Stomach (tissue), 9 donors: ENCODE data around the gene RASSF5. TPM values are rescaled to one million over a fixed set of nuclear protein-coding genes. Genes with fewer than 3 reads are reported as not detected.

Experiments
- DNase-seq, 2 donors: peaks; one replicate each; pipeline versions ENCODE4 v3.0.0 to v3.0.0-alpha.2; 2013 to 2019
- H3K27ac ChIP-seq, 5 donors: fragments of 200-600 bp in 4 of 5; sonication (generic) in 4 of 5; one replicate each; pipeline ENCODE4 v1.5.1; 2013 to 2019; ENCODE audit warnings: mild to moderate bottlenecking in 1 of 5, moderate library complexity in 1 of 5
- H3K27me3 ChIP-seq, 3 donors: fragments of 200-600 bp; sonication (generic); one replicate each; pipeline ENCODE4 v1.5.1; 2017 to 2019; ENCODE audit warnings: mixed run types in 1 of 3
- H3K36me3 ChIP-seq, 4 donors: fragments of 200-600 bp; sonication (generic); 1 replicate in 3 of 4; 2 replicates in 1 of 4; pipeline ENCODE4 v1.5.1; 2016 to 2019
- H3K4me1 ChIP-seq, 4 donors: fragments of 200-600 bp; sonication (generic); one replicate each; pipeline ENCODE4 v1.5.1; 2016 to 2019
- H3K4me3 ChIP-seq, 4 donors: fragments of 200-600 bp; sonication (generic) in 3 of 4; one replicate each; pipeline ENCODE4 v1.5.1; 2016 to 2019; ENCODE audit warnings: mild to moderate bottlenecking in 1 of 4
- H3K9me3 ChIP-seq, 4 donors: fragments of 200-600 bp; sonication (generic); one replicate each; pipeline ENCODE4 v1.5.1; 2016 to 2019
- CTCF ChIP-seq, 7 experiments: fragments of 450-650 bp in 4 of 7; fragments of 200-600 bp in 3 of 7; sonication (generic) in 3 of 7; IDR thresholded peaks; one replicate each; pipeline ENCODE4 v1.5.1; 2016 to 2019; ENCODE audit warnings: antibody characterized with exemption in 7 of 7, control low read depth in 2 of 7, mild to moderate bottlenecking in 1 of 7
- EP300 ChIP-seq: sonication (generic); formaldehyde crosslinking; IDR thresholded peaks from one replicate; pipeline ENCODE4 v1.6.1; 2017; ENCODE audit warnings: antibody characterized with exemption
- POLR2A ChIP-seq, 4 donors: fragments of 450-650 bp; IDR thresholded peaks; one replicate each; pipeline ENCODE4 v1.6.1; 2016; ENCODE audit warnings: antibody characterized with exemption in 4 of 4, control low read depth in 2 of 4, mild to moderate bottlenecking in 1 of 4, moderate library complexity in 1 of 4
- POLR2AphosphoS5 ChIP-seq, 3 donors: sonication (generic); formaldehyde crosslinking; IDR thresholded peaks; one replicate each; pipeline ENCODE4 v1.6.1; 2016; ENCODE audit warnings: antibody characterized with exemption in 3 of 3
- WGBS, 5 donors: extraction: QIAGEN DNeasy Blood & Tissue Kit in 3 of 5; methylation state at CpG; one replicate each; pipeline versions ENCODE4 v1.1.5 to v1.1.7; 2013 to 2018; 5-methylcytosine and 5-hydroxymethylcytosine counted together
- intact Hi-C: fragments of 100-400 bp; cut with DNase I; formaldehyde crosslinking; loops from one replicate; pipeline ENCODE4 v1.15.1; 2023; ENCODE audit warnings: low total_unique reads
- polyA plus RNA-seq, 3 donors: library from polyadenylated mRNA; stranded (reverse); fragments of 200-250 nt; gene quantifications; one replicate each; pipeline ENCODE4 v1.2.3, GENCODE V29; 2013
- total RNA-seq, 5 donors: library from RNA; depleted of rRNA; stranded (reverse); fragments of >200 nt; gene quantifications; one replicate each; pipeline versions ENCODE4 v1.1.0 to v1.2.3, GENCODE V29; 2014 to 2016
- donor health status: healthy with polysubstance abuse.
- donor health status: Bipolar disorder and iron deficiency.
- donor health status: healthy.

The RASSF5 gene
- total and polyA plus RNA-seq, 8 donors: 2.2 to 44.5 (median 7.5) TPM

DNA sequence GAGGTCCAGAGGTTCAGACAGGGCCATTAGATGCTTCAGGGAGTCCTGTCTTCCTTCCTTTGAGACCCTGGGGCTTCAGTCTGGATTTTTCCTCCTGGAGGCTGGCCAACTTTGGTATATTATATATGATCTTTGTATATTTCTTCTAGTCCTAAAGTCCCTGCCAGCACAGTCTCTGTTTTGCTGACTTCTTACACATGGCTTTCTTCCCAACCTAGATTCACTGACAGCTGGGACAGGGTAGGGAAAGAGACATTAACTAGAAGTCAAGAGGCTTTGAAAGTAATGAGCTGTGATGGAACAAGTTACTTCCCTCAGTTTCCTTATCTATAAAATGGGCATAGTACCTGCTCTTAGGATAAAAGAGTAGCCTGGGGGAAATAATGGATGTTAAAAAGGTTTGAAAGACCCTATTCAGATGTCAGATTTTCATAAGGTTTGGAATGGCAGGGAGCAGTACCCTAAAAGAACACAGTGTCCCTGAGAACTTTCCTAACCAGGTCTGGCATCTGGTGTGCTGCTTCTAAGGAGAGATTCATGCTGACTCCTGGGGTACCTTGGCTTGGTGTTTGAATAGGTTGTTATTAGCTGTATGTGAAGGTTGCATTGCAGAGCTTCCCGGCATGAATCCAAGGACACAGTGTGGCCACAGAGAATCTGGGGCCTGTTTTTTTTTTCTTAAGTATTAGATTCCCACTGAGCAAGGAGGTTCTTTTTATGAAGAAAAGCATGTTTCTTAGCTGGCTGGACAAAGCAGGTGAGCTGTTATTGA is 47.6 kb downstream of the RASSF5 start:
- TF ChIP-seq EP300 (no peak), POLR2AphosphoS5 (IDR thresholded peaks at IDR 0.05) (no peak), CTCF (IDR thresholded peaks at IDR 0.05) (no peak), POLR2A (IDR thresholded peaks at IDR 0.05) (no peak)
- no peak for DNase-seq
- Histone ChIP-seq H3K4me3 (no peak overlapping the region), H3K36me3 (no peaks in the 10 kb centered on the region), H3K27ac (peak overlapping the region in 3 of 5 donors; percentile 85 to 94 (median 93)), H3K27me3 (no peaks in the 10 kb centered on the region), H3K9me3 (no peaks in the 10 kb centered on the region), H3K4me1 (peaks cover 35 to 58% (median 52%) of the 10 kb centered on the region in 4 donors)
- intact Hi-C loops: no loop called here
- 78 to 92% (median 85%) methylated on average over 1 of the region's 1 CpG for WGBS, 5 donors

DNA sequence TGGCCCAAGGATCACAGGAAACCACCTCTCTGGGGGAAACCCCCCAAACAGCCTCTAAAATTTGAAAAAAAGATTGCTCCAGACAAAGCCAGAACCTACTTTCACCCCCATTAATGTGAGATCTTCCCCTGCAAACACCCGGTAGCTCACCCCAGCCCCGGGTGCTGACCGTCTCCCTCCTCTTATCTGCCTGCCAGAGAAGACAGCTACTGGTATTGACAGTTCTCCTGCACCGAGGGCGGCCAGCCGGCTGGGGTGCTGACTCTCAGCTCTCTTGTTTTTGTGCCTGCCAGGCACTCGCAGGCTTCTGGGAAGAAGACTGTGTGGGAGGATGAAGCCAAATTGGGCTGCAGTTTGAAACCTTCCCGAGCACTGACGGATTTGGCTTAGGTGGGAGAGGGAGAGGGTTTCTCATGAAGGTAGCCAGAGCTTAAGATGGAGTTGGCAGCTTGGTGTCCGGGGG is 48.2 kb downstream of the RASSF5 start:
- Histone ChIP-seq H3K4me1 (peaks cover 41 to 64% (median 58%) of the 10 kb centered on the region in 4 donors), H3K27ac (peak overlapping the region in 3 of 5 donors; percentile 85 to 94 (median 93)), H3K4me3 (no peak overlapping the region), H3K36me3 (no peaks in the 10 kb centered on the region), H3K9me3 (no peaks in the 10 kb centered on the region), H3K27me3 (no peaks in the 10 kb centered on the region)
- peak in 1 of 2 donors; percentile 45 for DNase-seq
- TF ChIP-seq EP300 (no peak), POLR2A (IDR thresholded peaks at IDR 0.05) (no peak), CTCF (IDR thresholded peaks at IDR 0.05) (no peak), POLR2AphosphoS5 (IDR thresholded peaks at IDR 0.05) (no peak)
- intact Hi-C loops: no loop called here
- WGBS, 5 donors: 33 to 59% (median 46%) methylated on average over 10 of the region's 10 CpGs

DNA sequence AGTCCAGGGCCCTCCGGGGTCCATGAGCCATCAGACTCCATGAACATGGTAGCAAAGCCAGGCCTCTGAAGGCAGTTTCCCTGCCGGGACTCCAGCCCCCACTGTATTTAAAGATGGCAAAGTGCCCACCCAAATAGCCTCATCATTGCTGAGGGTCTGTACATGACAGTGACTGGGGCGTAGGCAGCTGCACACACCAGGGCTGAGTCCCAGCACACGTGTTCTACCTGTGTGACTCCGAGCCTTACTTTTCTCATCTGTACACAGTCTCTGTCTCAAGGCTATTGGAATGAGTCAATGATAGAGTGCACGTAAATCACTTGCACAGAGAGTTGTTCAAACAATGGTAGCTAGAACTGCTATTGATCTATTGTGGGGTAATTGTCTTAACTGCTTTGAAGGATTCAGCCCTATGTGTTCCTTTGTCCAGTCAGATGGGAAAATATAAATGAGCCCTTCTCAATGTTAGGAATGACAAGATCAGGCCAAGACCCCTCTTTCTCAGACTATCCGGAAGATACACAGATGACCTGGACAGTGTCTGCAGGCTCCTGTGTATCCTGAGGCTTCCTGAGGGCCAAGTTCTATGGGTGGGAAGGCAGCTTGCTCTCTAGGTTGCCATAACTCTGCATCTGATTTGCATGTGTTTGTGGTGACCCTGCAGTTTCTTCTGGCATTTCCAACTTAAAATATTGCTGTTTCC is 48.9 kb downstream of the RASSF5 start:
- peak overlapping the region; percentile 60 to 70 (median 60) for H3K4me3 ChIP-seq
- no peaks in the 10 kb centered on the region for H3K36me3 ChIP-seq
- H3K27ac ChIP-seq: peak overlapping the region in 4 of 5 donors; percentile 82 to 94 (median 89)
- no peak for DNase-seq
- WGBS, 5 donors: 73 to 78% (median 75%) methylated on average over 7 of the region's 7 CpGs
- H3K9me3 ChIP-seq: no peaks in the 10 kb centered on the region
- no peaks in the 10 kb centered on the region for H3K27me3 ChIP-seq
- TF ChIP-seq POLR2AphosphoS5 (IDR thresholded peaks at IDR 0.05): no peak
- no peak for TF ChIP-seq CTCF (IDR thresholded peaks at IDR 0.05)
- TF ChIP-seq POLR2A (IDR thresholded peaks at IDR 0.05): no peak
- no peak for TF ChIP-seq EP300
- intact Hi-C loops: no loop called here
- H3K4me1 ChIP-seq: peaks cover 48 to 71% (median 64%) of the 10 kb centered on the region in 4 donors

GRCh38 chr1:206556750-206557635 is 49.7 kb downstream of the RASSF5 start:
- Histone ChIP-seq H3K4me1 (peaks cover 53 to 77% (median 67%) of the 10 kb centered on the region in 4 donors), H3K4me3 (peak overlapping the region; percentile 60 to 70 (median 60)), H3K27me3 (no peaks in the 10 kb centered on the region), H3K36me3 (peaks cover 0 to 3% (median under 1%) of the 10 kb centered on the region in 4 donors), H3K9me3 (no peaks in the 10 kb centered on the region), H3K27ac (peak overlapping the region; percentile 42 to 94 (median 85))
- peak; percentile 82 to 88 for DNase-seq
- intact Hi-C loops: no loop called here
- 1% methylated on average over 33 to 67 of the region's 67 CpGs for WGBS, 5 donors
- TF ChIP-seq POLR2AphosphoS5 (IDR thresholded peaks at IDR 0.05) (peak in 2 of 3 donors; percentile 70 to 76), CTCF (IDR thresholded peaks at IDR 0.05) (no peak)
